Epithelial cell of esophagus (primary cell): ENCODE data around the gene CLEC18B.
"Not testable (repeated sequence)": the region's sequence is repeated elsewhere in the genome, so short reads cannot be mapped to it uniquely, and the experiment has no call there.

ENCODE experiments used
- DNase-seq: peaks from one replicate; pipeline ENCODE4 v3.0.0; 2010; ENCODE audit warnings: low read depth
- H3K4me3 ChIP-seq: 2 replicates; pipeline ENCODE4 v1.5.1; 2011; ENCODE audit warnings: mild to moderate bottlenecking, low read length, control low read depth

CLEC18B gene

DNA sequence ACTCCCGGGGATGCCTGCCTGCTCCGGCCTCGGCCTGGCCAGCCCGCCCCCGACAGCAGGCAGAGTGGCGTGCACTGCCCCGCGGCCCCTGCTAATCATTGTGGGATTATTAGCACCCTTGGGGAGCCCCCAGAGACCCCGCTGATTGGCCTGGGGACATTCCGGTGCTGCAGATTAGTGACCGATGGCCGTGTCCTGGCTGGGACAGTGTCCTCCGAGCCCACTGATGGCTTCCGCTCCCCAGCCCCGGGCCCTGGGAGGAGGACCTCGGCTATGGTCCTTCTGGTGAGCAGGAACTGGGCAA is 156 bp upstream of the CLEC18B start:
- not testable (repeated sequence) for DNase-seq, H3K4me3 ChIP-seq

GRCh38 chr16:74419811-74420210 is 1.5 kb downstream of the CLEC18B start:
- not testable (repeated sequence) for DNase-seq

GRCh38 chr16:74417897-74418296 is 3.4 kb downstream of the CLEC18B start:
- not testable (repeated sequence) for DNase-seq, H3K4me3 ChIP-seq

More at GRCh38 chr16:74419811-74420210, 1.5 kb downstream of the CLEC18B start:
- H3K4me3 ChIP-seq = not testable (repeated sequence)

- DNase-seq, H3K4me3 ChIP-seq: not testable (repeated sequence)
These were observed 7.4 kb downstream of the CLEC18B start for GRCh38 chr16:74413920-74414319.

GRCh38 chr16:74413485-74413884 is 7.8 kb downstream of the CLEC18B start:
- DNase-seq, H3K4me3 ChIP-seq: not testable (repeated sequence)

DNA sequence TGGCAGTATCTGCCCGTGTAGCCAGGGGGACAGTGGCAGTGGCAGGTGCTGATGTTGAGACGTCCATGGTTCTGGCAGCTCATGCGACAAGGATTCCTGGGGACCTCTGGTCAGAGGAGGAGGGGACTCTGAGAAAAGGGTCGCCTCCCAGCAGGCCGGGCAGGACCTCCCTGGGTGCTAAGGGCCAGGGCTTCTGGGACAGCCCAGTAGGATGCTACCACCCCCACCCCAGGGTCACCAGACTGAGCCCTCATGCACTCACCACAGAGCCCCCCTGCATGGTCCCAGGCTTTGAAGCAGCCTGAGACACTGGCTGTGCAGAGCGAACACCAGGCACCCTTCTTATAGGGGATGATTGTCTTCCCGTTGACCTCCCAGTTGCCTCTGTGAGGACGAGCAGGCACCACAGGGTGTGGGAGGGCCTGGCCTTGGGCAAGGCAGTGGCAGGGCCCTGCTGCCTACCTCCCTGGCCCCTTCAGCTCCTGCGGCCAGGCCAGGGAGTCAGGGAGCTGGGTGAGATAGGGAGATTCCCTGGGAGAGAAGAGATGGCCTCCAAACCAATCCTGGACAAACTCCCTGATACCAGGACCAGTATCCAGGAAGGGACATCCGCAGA is 8.4 kb downstream of the CLEC18B start:
- H3K4me3 ChIP-seq, DNase-seq: not testable (repeated sequence)

GRCh38 chr16:74412138-74412774 is 9.0 kb downstream of the CLEC18B start:
- DNase-seq, H3K4me3 ChIP-seq: not testable (repeated sequence)

GRCh38 chr16:74410981-74411380 is 10.3 kb downstream of the CLEC18B start:
- DNase-seq, H3K4me3 ChIP-seq: not testable (repeated sequence)

- DNase-seq, H3K4me3 ChIP-seq: not testable (repeated sequence)
These were observed 11.0 kb downstream of the CLEC18B start for GRCh38 chr16:74410057-74410957.

- H3K4me3 ChIP-seq, DNase-seq: not testable (repeated sequence)
These were observed 11.9 kb downstream of the CLEC18B start for GRCh38 chr16:74409185-74409981.

GRCh38 chr16:74407362-74407705 is 13.9 kb downstream of the CLEC18B start:
- H3K4me3 ChIP-seq, DNase-seq: not testable (repeated sequence)

GRCh38 chr16:74406600-74407361 is 14.5 kb downstream of the CLEC18B start:
- DNase-seq, H3K4me3 ChIP-seq: not testable (repeated sequence)

DNA sequence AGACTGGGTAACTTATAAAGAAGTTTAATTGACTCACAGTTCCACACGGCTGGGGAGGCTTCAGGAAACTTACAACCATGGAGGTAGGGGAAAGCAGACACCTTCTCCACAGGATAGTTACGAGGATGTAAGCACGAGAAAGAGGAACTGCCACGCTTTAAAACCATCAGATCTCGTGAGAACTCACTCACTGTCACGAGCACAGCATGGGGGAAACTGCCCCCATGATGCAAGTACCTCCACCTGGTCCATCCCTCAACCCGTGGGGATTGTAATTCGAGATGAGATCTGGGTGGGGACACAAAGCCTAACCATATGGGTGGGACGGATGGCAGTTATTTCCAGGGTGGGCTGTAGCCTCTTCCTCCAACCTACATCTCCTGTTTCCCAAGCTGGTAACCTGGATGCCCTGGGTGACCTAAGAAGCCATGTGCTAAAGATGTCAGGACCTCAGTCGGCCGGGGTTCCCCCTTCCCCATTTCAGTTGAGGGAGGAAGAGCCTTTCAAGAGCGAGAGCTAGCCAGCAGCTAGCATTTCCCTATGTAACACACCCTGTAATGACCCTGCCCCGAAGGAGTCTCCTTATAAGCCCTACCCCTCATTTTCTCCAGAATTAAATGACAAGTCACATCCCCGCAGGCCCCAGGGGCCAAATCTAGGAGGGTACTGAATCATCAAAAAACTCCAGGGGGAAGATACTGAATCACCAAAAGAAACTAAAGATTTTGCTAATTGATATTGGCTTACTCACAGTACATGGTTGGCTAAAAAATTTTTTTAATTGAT is 16.9 kb downstream of the CLEC18B start:
- not testable (repeated sequence) for DNase-seq, H3K4me3 ChIP-seq

DNA sequence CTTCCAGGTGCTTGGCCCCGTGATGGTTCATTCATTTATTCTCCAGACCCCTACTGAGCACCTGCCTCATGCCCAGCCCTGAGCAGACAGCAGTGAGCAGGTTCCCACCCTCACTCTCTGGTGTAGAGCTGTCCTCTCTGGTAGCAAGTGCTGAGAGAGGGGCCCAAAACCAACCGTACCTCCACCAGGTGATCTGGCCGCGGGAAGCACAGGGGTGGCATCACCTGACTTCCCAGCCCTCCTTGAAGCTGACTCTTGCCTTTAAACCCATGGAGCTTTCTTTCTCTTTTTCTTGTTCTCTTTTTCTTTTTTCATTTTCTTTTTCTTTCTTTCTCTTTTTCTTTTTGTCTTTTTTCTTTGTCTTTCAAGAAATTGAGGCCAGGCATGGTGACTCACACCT is 21.0 kb downstream of the CLEC18B start:
- not testable (repeated sequence) for DNase-seq, H3K4me3 ChIP-seq

DNA sequence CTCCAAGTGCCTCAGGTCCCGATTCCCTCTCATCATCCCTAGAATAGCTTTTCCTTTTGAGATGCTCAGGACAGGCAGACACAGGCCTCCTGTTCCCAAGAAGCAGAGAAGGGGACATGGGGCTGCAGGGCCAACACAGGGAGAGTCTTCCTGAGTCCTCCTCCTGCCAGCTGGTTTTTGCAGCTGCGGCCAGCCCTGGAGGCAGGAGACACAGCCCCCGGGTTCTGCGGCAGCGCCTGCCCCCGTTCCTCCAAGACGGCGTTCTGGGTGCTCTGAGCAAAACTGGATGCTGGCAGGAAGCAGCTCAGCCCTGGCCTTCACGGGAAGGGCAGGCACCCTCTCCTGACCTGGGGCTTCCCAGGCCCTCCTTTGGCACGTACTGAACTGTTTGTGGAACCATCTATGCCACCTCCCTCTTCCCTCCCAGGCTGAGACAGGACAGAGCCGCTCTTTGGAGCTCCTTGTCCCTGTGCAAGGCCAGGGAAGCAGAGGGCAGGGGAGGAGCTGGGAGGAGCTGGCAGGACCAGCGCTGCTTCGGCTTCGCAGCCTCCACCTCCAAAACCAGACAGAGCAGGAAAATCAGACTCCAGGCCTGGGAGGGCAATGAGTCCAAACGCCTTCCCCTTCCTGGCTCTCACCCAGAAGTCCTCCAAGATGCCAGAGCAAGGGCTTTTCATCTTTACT is 22.9 kb downstream of the CLEC18B start:
- H3K4me3 ChIP-seq, DNase-seq: not testable (repeated sequence)

DNA sequence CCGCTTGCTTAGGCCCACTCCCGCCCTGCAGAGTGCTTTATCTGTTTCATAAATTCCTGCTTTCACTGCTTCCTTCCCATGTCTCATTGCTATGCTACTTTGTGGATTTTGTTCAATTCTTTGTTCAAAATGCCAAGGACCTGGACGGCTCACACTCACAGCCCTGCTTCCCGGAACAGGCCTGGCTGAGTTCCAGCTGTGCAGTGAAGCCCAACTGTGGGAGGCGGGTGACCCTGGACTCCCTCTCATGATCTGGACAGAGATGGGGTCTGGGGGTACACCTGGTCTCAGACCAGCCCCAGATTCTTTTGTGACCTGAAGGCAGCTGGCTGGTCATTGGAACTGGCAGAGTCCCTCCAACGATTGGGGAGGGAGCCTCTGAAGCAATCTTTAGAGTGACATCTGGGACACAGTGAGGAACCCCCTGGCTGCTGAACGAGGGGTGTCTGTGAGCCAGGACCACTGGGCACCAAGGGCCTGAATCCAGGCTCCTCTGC is 24.7 kb downstream of the CLEC18B start:
- not testable (repeated sequence) for DNase-seq, H3K4me3 ChIP-seq

- H3K4me3 ChIP-seq, DNase-seq: not testable (repeated sequence)
These were observed 26.7 kb downstream of the CLEC18B start for GRCh38 chr16:74394604-74395003.
